K562 (cell line): ENCODE data around the gene CDT1. TPM values are rescaled to one million over a fixed set of nuclear protein-coding genes. Genes with fewer than 3 reads are reported as not detected.

Experiments
- ATAC-seq: fragments of 200-7000 bp; cut with Tn5 transposase; 3 replicates; pipeline ENCODE4 v1.9.1; 2020; ENCODE audit warnings: moderate library complexity
- BruUV-seq: library from RNA; stranded (reverse); fragments of 400-500 nt; replicated peaks from 2 replicates; lab custom pipeline; 2021; lab: Mats Ljungman, UMichigan
- CTCF ChIA-PET: fragments of 300-600 bp; formaldehyde crosslinking; extraction: SDS; loops from one replicate; lab custom pipeline; 2021; ENCODE audit warnings: low intra/inter-chr PET ratio; lab: Yijun Ruan, JAX
- POLR2A ChIA-PET: fragments of 300-600, 350-650 bp; sonication (Branson Sonifier 250); formaldehyde crosslinking; extraction: SDS; loops from one replicate; lab custom pipeline; 2021; ENCODE audit warnings: antibody characterized with exemption, inconsistent platforms; lab: Yijun Ruan, JAX
- DNase-seq, 4 experiments: peaks; one replicate each; pipeline versions ENCODE4 v3.0.0 to v3.0.0-alpha.2; 2011 to 2018; ENCODE audit warnings: low spot score in 3 of 4, mixed read lengths in 3 of 4; ENCODE audit errors: extremely low read depth in 1 of 4
- FAIRE-seq: peaks from 2 replicates; lab custom pipeline; 2011; peaks lifted over from hg19 to GRCh38; lab: Jason Lieb, UNC
- H2AFZ ChIP-seq: 2 replicates; pipeline ENCODE4 v1.6.0; 2011; ENCODE audit warnings: low read depth, low read length, control low read depth, inconsistent platforms
- H3K27ac ChIP-seq: fragments of 200-600 bp; 3 replicates; pipeline ENCODE4 v1.8.0; 2011; ENCODE audit warnings: low read depth, mild to moderate bottlenecking, control low read depth, inconsistent platforms, low read length, moderate library complexity, mixed read lengths; ENCODE audit errors: extremely low read depth
- H3K27me3 ChIP-seq, 2 experiments: fragments of 300-600 bp in 1 of 2; 2 replicates in 1 of 2; 3 replicates in 1 of 2; pipeline versions ENCODE4 v1.6.0 to v1.8.0; 2011; ENCODE audit warnings: inconsistent platforms in 2 of 2, low read length in 2 of 2, mild to moderate bottlenecking in 1 of 2, mixed read lengths in 1 of 2, moderate library complexity in 1 of 2; ENCODE audit not compliant: control insufficient read depth in 2 of 2, insufficient read depth in 2 of 2
- H3K36me3 ChIP-seq: fragments of 300-600 bp; 3 replicates; pipeline ENCODE4 v1.8.0; 2011; ENCODE audit warnings: mild to moderate bottlenecking, low read length, inconsistent platforms; ENCODE audit not compliant: control insufficient read depth, insufficient read depth
- H3K4me1 ChIP-seq, 2 experiments: fragments of 200-600 bp in 1 of 2; replicated peaks in 1 of 2; 2 replicates in 1 of 2; 3 replicates in 1 of 2; pipeline versions ENCODE4 v1.5.1 to v1.8.0; 2011; ENCODE audit warnings: inconsistent platforms in 2 of 2, low read length in 2 of 2, mild to moderate bottlenecking in 1 of 2, mixed read lengths in 1 of 2, moderate library complexity in 1 of 2; ENCODE audit not compliant: control insufficient read depth in 2 of 2, insufficient read depth in 2 of 2
- H3K4me2 ChIP-seq: 2 replicates; pipeline ENCODE4 v1.6.1; 2011; ENCODE audit warnings: low read length, control low read depth, inconsistent platforms, mixed read lengths; ENCODE audit not compliant: insufficient read depth
- H3K4me3 ChIP-seq: fragments of 200-600 bp; sonication (generic), shearing (Covaris generic); 2 replicates; pipeline ENCODE4 v1.5.1; 2016; ENCODE audit warnings: control low read depth, inconsistent platforms
- H3K79me2 ChIP-seq: fragments of 200-600 bp; 3 replicates; pipeline ENCODE4 v1.8.0; 2011; ENCODE audit warnings: low read length, inconsistent platforms; ENCODE audit not compliant: control insufficient read depth, insufficient read depth
- H3K9ac ChIP-seq, 2 experiments: 2 replicates each; pipeline versions ENCODE4 v1.6.0 to v1.6.1; 2011; ENCODE audit warnings: low read depth in 2 of 2, low read length in 2 of 2, control low read depth in 1 of 2, inconsistent platforms in 1 of 2, mild to moderate bottlenecking in 1 of 2, mixed read lengths in 1 of 2; ENCODE audit not compliant: insufficient read depth in 1 of 2
- H3K9me1 ChIP-seq: one replicate; pipeline ENCODE4 v1.6.0; 2011; ENCODE audit warnings: inconsistent platforms, mild to moderate bottlenecking, low read length, moderate library complexity; ENCODE audit not compliant: control insufficient read depth, insufficient read depth
- H3K9me3 ChIP-seq: replicated peaks from 2 replicates; pipeline ENCODE4 v1.5.1; 2011; ENCODE audit warnings: low read depth, low read length, inconsistent platforms; ENCODE audit not compliant: control insufficient read depth, insufficient read depth
- H4K20me1 ChIP-seq: replicated peaks from 2 replicates; pipeline ENCODE4 v1.6.1; 2011; ENCODE audit warnings: low read length, inconsistent platforms, mixed read lengths; ENCODE audit not compliant: control insufficient read depth, insufficient read depth
- ATF1 ChIP-seq, 2 experiments: fragments of 450-650 bp in 1 of 2; IDR thresholded peaks; 2 replicates each; pipeline ENCODE4 v1.6.1; 2016; ENCODE audit warnings: missing compliant biosample characterization in 1 of 2, missing genetic modification characterization in 1 of 2
- BRF1 ChIP-seq: IDR thresholded peaks from 3 replicates; pipeline ENCODE4 v1.6.1; 2011; ENCODE audit warnings: borderline replicate concordance, mild to moderate bottlenecking; ENCODE audit not compliant: insufficient read length; ENCODE audit errors: extremely low read depth
- CEBPG ChIP-seq, 3 experiments: fragments of 200-800 bp in 1 of 3; sonication (Bioruptor generic) in 1 of 3; sonication (generic) in 1 of 3; formaldehyde crosslinking in 1 of 3; IDR thresholded peaks in 2 of 3; conservative IDR thresholded peaks in 1 of 3; 2 replicates each; pipeline versions ENCODE4 v1.6.1 to v1.8.0; 2016 to 2022; ENCODE audit warnings: missing compliant biosample characterization in 2 of 3, missing genetic modification characterization in 2 of 3, mild to moderate bottlenecking in 1 of 3, missing genetic modification reagents in 1 of 3
- EP300 ChIP-seq: IDR thresholded peaks from 2 replicates; pipeline ENCODE4 v1.6.1; 2012; ENCODE audit warnings: low read length, improper control_type of control experiment
- EP400 ChIP-seq: fragments of 450-650 bp; IDR thresholded peaks from 2 replicates; pipeline ENCODE4 v1.6.1; 2017; ENCODE audit warnings: antibody characterized with exemption, mild to moderate bottlenecking, moderate library complexity
- HNRNPL ChIP-seq: fragments of 200-400 bp; formaldehyde crosslinking; IDR thresholded peaks from 2 replicates; pipeline ENCODE4 v1.6.1; 2017; ENCODE audit warnings: low read depth, mild to moderate bottlenecking, low read length
- MTF1 ChIP-seq: fragments of 250-450 bp; sonication (Bioruptor Pico); IDR thresholded peaks from 2 replicates; pipeline ENCODE4 v1.9.0; 2021; ENCODE audit warnings: moderate library complexity, mild to moderate bottlenecking, inconsistent platforms, borderline replicate concordance
- NFIX ChIP-seq: fragments of 250-450 bp; sonication (Bioruptor Pico); IDR thresholded peaks from 2 replicates; pipeline ENCODE4 v1.4.0; 2020; ENCODE audit warnings: low read depth, mild to moderate bottlenecking, moderate library complexity
- TBL1XR1 ChIP-seq, 2 experiments: IDR thresholded peaks; 2 replicates each; pipeline ENCODE4 v1.6.1; 2012; ENCODE audit warnings: improper control_type of control experiment in 2 of 2, low read length in 2 of 2, mild to moderate bottlenecking in 1 of 2
- ZNF140 ChIP-seq: fragments of 250-450 bp; sonication (Bioruptor Pico); IDR thresholded peaks from 2 replicates; pipeline ENCODE4 v1.8.0; 2021; ENCODE audit warnings: moderate library complexity, mild to moderate bottlenecking, inconsistent platforms
- ZNF780A ChIP-seq: fragments of 250-450 bp; sonication (Bioruptor Pico); IDR thresholded peaks from 2 replicates; pipeline ENCODE4 v1.5.0; 2021; ENCODE audit warnings: mild to moderate bottlenecking
- ZNF785 ChIP-seq: fragments of 250-450 bp; sonication (Bioruptor Pico); IDR thresholded peaks from 2 replicates; pipeline ENCODE4 v1.4.0; 2020; ENCODE audit warnings: mild to moderate bottlenecking
- WGBS: fragments of 100-300 bp; shearing (Covaris generic); methylation state at CpG from one replicate; pipeline ENCODE4 v1.1.6; 2016; ENCODE audit warnings: low coverage, mixed read lengths; ENCODE audit not compliant: insufficient coverage; ENCODE audit errors: missing lambda C conversion rate; 5-methylcytosine and 5-hydroxymethylcytosine counted together
- in situ Hi-C: fragments of 300-500 bp; cut with MboI; formaldehyde crosslinking; loops from 4 replicates; pipeline ENCODE4 v1.15.0; 2018; ENCODE audit warnings: inconsistent platforms, mixed read lengths
- intact Hi-C: fragments of 100-400 bp; cut with micrococcal nuclease; formaldehyde crosslinking; loops from 2 replicates; pipeline ENCODE4 v1.14.2; 2022
- polyA plus RNA-seq, 8 experiments: library from polyadenylated mRNA; depleted of rRNA in 4 of 8; stranded (reverse) in 5 of 8; unstranded in 3 of 8; fragments of >200 nt; fragmentation: Nextera tagmentation in 2 of 8; fragmentation: Illumina TruSeq in 1 of 8; extraction: Ambion mirVana in 2 of 8; extraction: Trizol in 1 of 8; gene quantifications; 2 replicates each; pipeline versions ENCODE4 v1.2.1 to v1.2.3, GENCODE V29; 2011 to 2014; ENCODE audit warnings: inconsistent platforms in 1 of 8, missing spikeins in 1 of 8
- total RNA-seq, 7 experiments: library from RNA; depleted of rRNA in 6 of 7; stranded (reverse); fragments of >200 nt in 6 of 7; fragmentation: Illumina TruSeq in 2 of 7; extraction: Trizol in 2 of 7; gene quantifications; 2 replicates each; pipeline versions ENCODE4 v1.2.1 to v1.2.3, GENCODE V29; 2011 to 2021; ENCODE audit warnings: low replicate concordance in 1 of 7

Gene CDT1
- total and polyA plus RNA-seq, 9 of the 15 experiments (the other 6 are each of a cell fraction or from before 2014, with no cell fraction given): 0.92 to 178 (median 14.2) TPM

GRCh38 chr16:88800277-88800592, 3.4 kb upstream of the CDT1 start (continued):
- TF ChIP-seq CEBPG (CRISPR knock-in tag; IDR thresholded peaks at IDR 0.05) (no peak), CEBPG (tag; conservative IDR thresholded peaks at IDR 0.05 in 1 of 2, IDR thresholded peaks at IDR 0.05 in 1 of 2) (peak in 1 of 2 experiments; percentile 4; a peak in 1 of 4 replicates), NFIX (CRISPR knock-in tag) (no peak), MTF1 (no peak), BRF1 (no peak), ZNF140 (CRISPR knock-in tag) (no peak), ATF1 (CRISPR knock-in tag; IDR thresholded peaks at IDR 0.05) (no peak), ATF1 (tag; IDR thresholded peaks at IDR 0.05) (peak; percentile 44), EP300 (no peak), ZNF785 (CRISPR knock-in tag) (no peak), HNRNPL (no peak), TBL1XR1 (IDR thresholded peaks at IDR 0.05; ENCODE audit: low read length in 2 of 2) (no peak), ZNF780A (CRISPR knock-in tag) (no peak), EP400 (peak; percentile 19; the same call in 1 of the 2 replicates)
- TF ChIP-seq, all 486 proteins: peak for 25

GRCh38 chr16:88804173-88804551, 573 bp downstream of the CDT1 start:
- in situ Hi-C loops: no loop called here
- peak overlapping the region; percentile 76 for H3K4me2 ChIP-seq
- peak overlapping the region; percentile 89 for H3K4me3 ChIP-seq
- H3K9ac ChIP-seq: peak overlapping the region; percentile 95 to 98
- peaks cover 27 to 86% of the 10 kb centered on the region in 2 experiments for H3K4me1 ChIP-seq
- BruUV-seq: TSS peak; percentile 54
- H3K27ac ChIP-seq: peak overlapping the region; percentile 86
- H3K27me3 ChIP-seq: no peaks in the 10 kb centered on the region; a peak in 1 of 5 replicates
- WGBS: 0% methylated on average over 4 of the region's 16 CpGs
- FAIRE-seq (no peak), DNase-seq (no peak), ATAC-seq (no peak)
- peaks cover 14% of the 10 kb centered on the region; the same call in 1 of the 2 replicates for H4K20me1 ChIP-seq
- no peak overlapping the region for H2AFZ ChIP-seq
- no peaks in the 10 kb centered on the region for H3K9me1 ChIP-seq
- H3K9me3 ChIP-seq: no peaks in the 10 kb centered on the region
- H3K36me3 ChIP-seq: peaks cover 53% of the 10 kb centered on the region; the same call in 2 of the 3 replicates
- intact Hi-C loops: loop anchor here (10.0 kb wide), 1 partner anchor 761 kb away; the partner anchor contains the start of gene RPL13
- H3K79me2 ChIP-seq: peaks cover 78% of the 10 kb centered on the region
- POLR2A ChIA-PET: interaction anchor here (1.0 to 2.9 kb wide), 3 partner anchors 17 to 31 kb away, joined by 4 to 8 read pairs (median 5); no protein-coding TSS in a partner anchor
- CTCF ChIA-PET: no interaction called here
